ENCODE data around the gene TRIM47. TPM values are rescaled to one million over a fixed set of nuclear protein-coding genes. Genes with fewer than 3 reads are reported as not detected.

The TRIM47 gene
- total RNA-seq, 1 experiment from 2014 or later, result 0.95 TPM

DNA sequence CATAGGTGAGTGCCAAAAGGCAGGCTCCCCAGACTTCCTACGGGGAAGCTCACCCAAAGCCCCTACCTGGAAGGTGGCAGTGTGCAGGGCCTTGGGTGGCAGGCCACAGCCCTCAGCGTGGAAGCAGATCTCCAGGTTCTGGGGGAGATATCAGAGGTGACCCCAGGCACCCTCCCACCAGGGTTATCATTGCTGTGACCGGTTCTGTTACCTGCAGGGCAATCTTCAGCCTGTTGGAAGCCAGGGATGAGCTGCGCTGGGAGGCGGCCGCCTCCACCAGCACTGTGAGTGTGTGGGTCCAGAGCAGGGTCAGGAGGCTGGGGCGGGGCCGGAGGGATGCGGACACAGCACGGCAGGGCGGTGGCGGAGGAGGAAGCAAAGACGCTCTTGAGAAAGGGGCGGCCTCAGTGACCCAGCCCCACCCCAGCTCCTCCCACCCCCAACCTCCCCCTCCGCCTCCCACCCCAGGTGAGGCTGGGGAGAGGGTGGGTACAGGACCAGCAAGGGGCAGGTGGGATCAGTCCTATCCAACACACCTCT is 47.3 kb downstream of the TRIM47 start:
- no peak for DNase-seq (ENCODE audit: low spot score)
- H3K27ac ChIP-seq (ENCODE audit: low read depth, low read length, poor library complexity, severe bottlenecking), result no peak overlapping the region
- H3K36me3 ChIP-seq (ENCODE audit: insufficient read depth, low read length, poor library complexity, severe bottlenecking), result no peaks in the 10 kb centered on the region
- no TSS peak for BruUV-seq (replicated peaks)
- no peak overlapping the region for H3K4me3 ChIP-seq (ENCODE audit: low read depth, low read length, poor library complexity, severe bottlenecking)
- no peaks in the 10 kb centered on the region for H3K9me3 ChIP-seq (ENCODE audit: low read depth, low read length, poor library complexity, severe bottlenecking)
- no peaks in the 10 kb centered on the region for H3K27me3 ChIP-seq (replicated peaks; ENCODE audit: insufficient read depth, low read depth, low read length, poor library complexity)
- H3K4me1 ChIP-seq (ENCODE audit: insufficient read depth, low read length, poor library complexity, severe bottlenecking), result peaks cover 20% of the 10 kb centered on the region
- CTCF ChIA-PET, result no interaction called here
- TF ChIP-seq EZH2 (IDR thresholded peaks at IDR 0.05; ENCODE audit: borderline replicate concordance, low read depth, low read length, poor library complexity, severe bottlenecking), result no peak
- TF ChIP-seq, protein P1, sequence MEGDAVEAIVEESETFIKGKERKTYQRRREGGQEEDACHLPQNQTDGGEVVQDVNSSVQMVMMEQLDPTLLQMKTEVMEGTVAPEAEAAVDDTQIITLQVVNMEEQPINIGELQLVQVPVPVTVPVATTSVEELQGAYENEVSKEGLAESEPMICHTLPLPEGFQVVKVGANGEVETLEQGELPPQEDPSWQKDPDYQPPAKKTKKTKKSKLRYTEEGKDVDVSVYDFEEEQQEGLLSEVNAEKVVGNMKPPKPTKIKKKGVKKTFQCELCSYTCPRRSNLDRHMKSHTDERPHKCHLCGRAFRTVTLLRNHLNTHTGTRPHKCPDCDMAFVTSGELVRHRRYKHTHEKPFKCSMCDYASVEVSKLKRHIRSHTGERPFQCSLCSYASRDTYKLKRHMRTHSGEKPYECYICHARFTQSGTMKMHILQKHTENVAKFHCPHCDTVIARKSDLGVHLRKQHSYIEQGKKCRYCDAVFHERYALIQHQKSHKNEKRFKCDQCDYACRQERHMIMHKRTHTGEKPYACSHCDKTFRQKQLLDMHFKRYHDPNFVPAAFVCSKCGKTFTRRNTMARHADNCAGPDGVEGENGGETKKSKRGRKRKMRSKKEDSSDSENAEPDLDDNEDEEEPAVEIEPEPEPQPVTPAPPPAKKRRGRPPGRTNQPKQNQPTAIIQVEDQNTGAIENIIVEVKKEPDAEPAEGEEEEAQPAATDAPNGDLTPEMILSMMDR (conservative IDR thresholded peaks at IDR 0.05; ENCODE audit: low read depth, low read length), result no peak
- intact Hi-C loops (cut with micrococcal nuclease; ENCODE audit: unreplicated experiment), result no loop called here
- POLR2A ChIA-PET (ENCODE audit: low non-redundant PET), result no interaction called here

DNA sequence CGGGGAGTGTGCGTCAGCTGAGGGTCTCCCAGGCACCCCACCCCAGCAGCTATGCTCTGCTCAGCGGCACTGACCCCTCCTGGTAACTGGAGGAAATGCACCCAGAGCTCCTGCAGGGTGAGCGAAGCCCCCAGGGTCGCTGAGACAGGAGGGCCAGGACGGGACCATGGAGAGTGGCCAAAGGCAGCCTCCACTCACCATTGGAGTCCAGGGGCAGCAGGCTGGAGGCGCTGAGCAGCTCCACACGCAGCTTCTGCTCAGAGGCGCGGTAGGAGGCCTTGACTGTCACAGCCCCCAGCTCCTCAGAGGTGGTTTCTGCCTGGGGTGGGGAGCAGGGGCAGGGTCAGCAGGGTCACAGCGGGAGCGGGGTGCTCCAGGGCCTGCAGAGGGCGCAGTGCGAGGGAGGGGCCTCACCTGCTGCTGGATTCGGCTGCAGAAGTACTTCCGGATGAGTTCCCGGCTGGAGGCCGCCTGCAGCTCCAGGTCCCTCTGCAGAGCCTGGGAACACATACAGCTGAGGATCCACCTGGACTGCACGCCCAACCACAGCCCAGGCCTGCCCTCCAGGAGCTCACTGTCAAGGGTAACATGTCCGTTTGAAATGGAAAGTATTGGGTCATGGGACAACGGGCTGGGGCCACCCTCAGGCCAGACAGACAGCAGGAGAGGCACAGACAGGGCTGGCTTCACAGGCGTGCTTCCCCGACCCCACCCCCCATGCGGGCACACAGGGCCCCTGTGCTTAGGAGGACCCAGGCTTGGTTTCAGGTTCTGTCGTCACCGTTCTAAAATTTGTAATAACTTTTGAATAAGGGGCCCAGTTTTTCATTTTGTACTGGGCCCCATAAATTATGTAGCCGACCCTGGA is 48.0 kb downstream of the TRIM47 start:
- Histone ChIP-seq H3K27ac (ENCODE audit: low read depth, low read length, poor library complexity, severe bottlenecking) (no peak overlapping the region), H3K9me3 (ENCODE audit: low read depth, low read length, poor library complexity, severe bottlenecking) (no peaks in the 10 kb centered on the region), H3K4me3 (ENCODE audit: low read depth, low read length, poor library complexity, severe bottlenecking) (no peak overlapping the region), H3K36me3 (ENCODE audit: insufficient read depth, low read length, poor library complexity, severe bottlenecking) (no peaks in the 10 kb centered on the region), H3K27me3 (replicated peaks; ENCODE audit: insufficient read depth, low read depth, low read length, poor library complexity) (no peaks in the 10 kb centered on the region), H3K4me1 (ENCODE audit: insufficient read depth, low read length, poor library complexity, severe bottlenecking) (peaks cover 15% of the 10 kb centered on the region)
- TF ChIP-seq EZH2 (IDR thresholded peaks at IDR 0.05; ENCODE audit: borderline replicate concordance, low read depth, low read length, poor library complexity, severe bottlenecking), result no peak
- TF ChIP-seq, protein P1 (conservative IDR thresholded peaks at IDR 0.05; ENCODE audit: low read depth, low read length), result peak; percentile 72
- intact Hi-C loops (cut with micrococcal nuclease; ENCODE audit: unreplicated experiment), result no loop called here
- ChIA-PET CTCF (interaction anchor here (0.6 to 1.0 kb wide), 4 partner anchors 8 to 77 kb away, joined by 3 to 7 read pairs (median 3); partner anchors contain the start of gene GALK1), POLR2A (ENCODE audit: low non-redundant PET) (no interaction called here)
- peak; percentile 35 for DNase-seq (ENCODE audit: low spot score)
- BruUV-seq (replicated peaks), result no TSS peak

DNA sequence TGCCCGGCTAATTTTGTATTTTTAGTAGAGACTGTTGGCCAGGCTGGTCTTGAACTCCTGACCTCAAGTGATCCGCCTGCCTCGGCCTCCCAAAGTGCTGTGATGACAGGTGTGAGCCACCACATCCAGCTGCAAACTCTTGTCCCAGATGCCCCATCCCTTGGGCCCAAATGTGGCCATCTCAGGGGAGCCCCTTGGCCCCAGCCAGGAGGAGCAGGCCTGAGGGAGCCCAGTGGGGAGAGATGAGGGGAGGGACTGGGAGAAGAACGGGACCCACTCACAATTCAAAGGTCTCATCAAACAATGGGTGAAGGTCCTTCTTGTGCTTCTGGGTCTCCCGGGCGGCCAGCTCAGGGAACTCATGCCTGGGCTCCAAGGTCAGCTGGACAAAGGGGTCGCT is 48.6 kb downstream of the TRIM47 start:
- no TSS peak for BruUV-seq (replicated peaks)
- no peak overlapping the region for H3K27ac ChIP-seq (ENCODE audit: low read depth, low read length, poor library complexity, severe bottlenecking)
- peaks cover 11% of the 10 kb centered on the region for H3K4me1 ChIP-seq (ENCODE audit: insufficient read depth, low read length, poor library complexity, severe bottlenecking)
- ChIA-PET CTCF (interaction anchor here (0.8 to 1.0 kb wide), 3 partner anchors 8 to 76 kb away, joined by 3 read pairs; partner anchors contain the start of gene GALK1), POLR2A (ENCODE audit: low non-redundant PET) (no interaction called here)
- no peak for TF ChIP-seq EZH2 (IDR thresholded peaks at IDR 0.05; ENCODE audit: borderline replicate concordance, low read depth, low read length, poor library complexity, severe bottlenecking)
- TF ChIP-seq, protein P1 (conservative IDR thresholded peaks at IDR 0.05; ENCODE audit: low read depth, low read length), result no peak
- intact Hi-C loops (cut with micrococcal nuclease; ENCODE audit: unreplicated experiment), result no loop called here
- DNase-seq (ENCODE audit: low spot score), result no peak
- no peak overlapping the region for H3K4me3 ChIP-seq (ENCODE audit: low read depth, low read length, poor library complexity, severe bottlenecking)
- H3K36me3 ChIP-seq (ENCODE audit: insufficient read depth, low read length, poor library complexity, severe bottlenecking), result peaks cover 2% of the 10 kb centered on the region
- no peaks in the 10 kb centered on the region for H3K9me3 ChIP-seq (ENCODE audit: low read depth, low read length, poor library complexity, severe bottlenecking)
- no peaks in the 10 kb centered on the region for H3K27me3 ChIP-seq (replicated peaks; ENCODE audit: insufficient read depth, low read depth, low read length, poor library complexity)

All from A673 (cell line).